C4-2B (cell line): ENCODE data around the gene SPARCL1.

Experiments
- CTCF ChIP-seq: fragments of 450-650 bp; conservative IDR thresholded peaks from 2 replicates; pipeline ENCODE4 v1.5.1; 2017; ENCODE audit warnings: mild to moderate bottlenecking
- ZFX ChIP-seq: fragments of 450-650 bp; IDR thresholded peaks from 2 replicates; pipeline ENCODE4 v1.6.1; 2017

GRCh38 chr4:87498446-87498900, 30.7 kb downstream of the SPARCL1 start:
- TF ChIP-seq CTCF (no peak), ZFX (no peak)
